HEK293T (cell line): Measurements from ENCODE around the gene KLHL29.

Source experiments
- ARNT ChIP-seq: fragments of 450-650 bp; IDR thresholded peaks from 2 replicates; pipeline ENCODE4 v1.6.1; 2017; ENCODE audit warnings: mild to moderate bottlenecking
- BHLHE40 ChIP-seq: fragments of 450-650 bp; IDR thresholded peaks from 2 replicates; pipeline ENCODE4 v1.6.1; 2016; ENCODE audit warnings: mild to moderate bottlenecking, moderate library complexity, borderline replicate concordance
- ELF4 ChIP-seq: fragments of 450-650 bp; IDR thresholded peaks from 2 replicates; pipeline ENCODE4 v1.6.1; 2017; ENCODE audit warnings: antibody characterized with exemption
- FOXA1 ChIP-seq: fragments of 450-650 bp; IDR thresholded peaks from 2 replicates; pipeline ENCODE4 v1.6.1; 2016; ENCODE audit warnings: mild to moderate bottlenecking
- FOXK2 ChIP-seq: fragments of 450-650 bp; IDR thresholded peaks from 2 replicates; pipeline ENCODE4 v1.6.1; 2016; ENCODE audit warnings: mild to moderate bottlenecking
- FOXM1 ChIP-seq: fragments of 450-650 bp; IDR thresholded peaks from 2 replicates; pipeline ENCODE4 v1.6.1; 2017; ENCODE audit warnings: mild to moderate bottlenecking, borderline replicate concordance
- HDGF ChIP-seq: fragments of 450-650 bp; IDR thresholded peaks from 2 replicates; pipeline ENCODE4 v1.6.1; 2017; ENCODE audit warnings: antibody characterized with exemption, borderline replicate concordance
- LEF1 ChIP-seq: fragments of 450-650 bp; IDR thresholded peaks from 2 replicates; pipeline ENCODE4 v1.6.1; 2017; ENCODE audit warnings: mild to moderate bottlenecking, borderline replicate concordance
- NFRKB ChIP-seq: fragments of 450-650 bp; IDR thresholded peaks from 2 replicates; pipeline ENCODE4 v1.6.1; 2016; ENCODE audit warnings: mild to moderate bottlenecking, moderate library complexity
- PKNOX1 ChIP-seq: fragments of 450-650 bp; IDR thresholded peaks from 2 replicates; pipeline ENCODE4 v1.6.1; 2016
- SP1 ChIP-seq: fragments of 450-650 bp; IDR thresholded peaks from 2 replicates; pipeline ENCODE4 v1.6.1; 2017
- SUZ12 ChIP-seq: fragments of 450-650 bp; IDR thresholded peaks from 2 replicates; pipeline ENCODE4 v1.6.1; 2016; ENCODE audit warnings: mild to moderate bottlenecking
- TARDBP ChIP-seq: fragments of 450-650 bp; IDR thresholded peaks from 2 replicates; pipeline ENCODE4 v1.6.1; 2016
- ZNF384 ChIP-seq: fragments of 450-650 bp; IDR thresholded peaks from 2 replicates; pipeline ENCODE4 v1.6.1; 2016

DNA sequence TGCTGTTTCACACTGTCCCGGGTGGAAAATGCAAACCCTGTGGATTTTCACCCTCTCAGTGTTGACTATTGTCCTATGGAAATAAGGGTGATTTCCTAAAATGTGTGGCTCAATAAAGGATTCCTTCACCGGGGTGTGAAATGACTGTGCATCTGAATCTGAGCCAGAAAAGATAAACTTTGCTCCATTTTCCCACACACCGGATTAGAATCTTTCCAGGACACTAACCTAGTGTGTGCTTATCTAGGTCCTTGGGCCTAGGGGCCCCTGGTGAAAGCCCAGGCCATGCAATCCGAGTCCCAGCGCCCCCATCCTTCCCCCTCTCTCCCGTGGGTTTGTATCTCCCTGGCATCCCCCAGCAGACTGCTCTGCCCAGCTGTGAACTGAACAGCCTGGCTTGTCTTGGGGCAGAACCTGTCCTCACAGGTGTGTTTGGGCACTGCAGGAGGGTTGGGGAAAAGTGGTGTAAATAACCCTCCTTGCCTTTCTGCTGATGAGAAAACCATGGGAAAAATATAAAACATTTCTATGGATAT, 17.3 kb downstream of the KLHL29 start:
- no peak for TF ChIP-seq PKNOX1
- no peak for TF ChIP-seq FOXM1
- TF ChIP-seq SUZ12, result no peak
- TF ChIP-seq TARDBP, result no peak
- TF ChIP-seq ELF4, result no peak
- TF ChIP-seq SP1, result no peak
- TF ChIP-seq LEF1, result no peak
- TF ChIP-seq HDGF, result no peak
- no peak for TF ChIP-seq ARNT
- no peak for TF ChIP-seq FOXA1
- no peak for TF ChIP-seq BHLHE40
- no peak for TF ChIP-seq FOXK2
- no peak for TF ChIP-seq NFRKB
- TF ChIP-seq ZNF384, result no peak
